Activated effector memory CD4-positive, alpha-beta T cell treated with anti-CD3 and anti-CD28 coated beads, Interleukin-2, amount 50 U/mL, for 16 hours (primary cell): ENCODE results near the gene ANKRD11.
"Not testable (repeated sequence)": the region's sequence is repeated elsewhere in the genome, so short reads cannot be mapped to it uniquely, and the experiment has no call there.

ENCODE experiments used
- DNase-seq: peaks from one replicate; pipeline ENCODE4 v3.0.0-alpha.2; 2020

The ANKRD11 gene

DNA sequence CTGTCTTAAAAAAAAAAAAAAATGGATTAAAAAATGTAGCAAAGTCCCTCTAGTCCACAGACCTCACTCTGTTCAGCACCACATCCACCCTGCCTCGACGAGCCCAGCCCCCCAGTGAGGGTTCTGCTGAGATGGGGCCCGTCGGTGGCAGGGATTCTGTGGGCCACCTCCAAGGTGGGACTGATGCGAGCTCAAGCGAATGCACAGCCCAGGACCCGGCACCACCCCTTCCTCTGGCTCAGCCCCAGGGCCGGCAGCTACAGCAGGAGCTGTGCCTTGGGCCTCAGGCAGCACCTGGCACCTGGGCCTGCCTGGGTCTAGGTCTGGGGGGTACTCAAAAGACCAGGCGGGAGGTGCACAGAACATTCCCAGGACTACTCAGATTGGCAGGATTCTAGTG, 213.3 kb downstream of the ANKRD11 start:
- no peak for DNase-seq

DNA sequence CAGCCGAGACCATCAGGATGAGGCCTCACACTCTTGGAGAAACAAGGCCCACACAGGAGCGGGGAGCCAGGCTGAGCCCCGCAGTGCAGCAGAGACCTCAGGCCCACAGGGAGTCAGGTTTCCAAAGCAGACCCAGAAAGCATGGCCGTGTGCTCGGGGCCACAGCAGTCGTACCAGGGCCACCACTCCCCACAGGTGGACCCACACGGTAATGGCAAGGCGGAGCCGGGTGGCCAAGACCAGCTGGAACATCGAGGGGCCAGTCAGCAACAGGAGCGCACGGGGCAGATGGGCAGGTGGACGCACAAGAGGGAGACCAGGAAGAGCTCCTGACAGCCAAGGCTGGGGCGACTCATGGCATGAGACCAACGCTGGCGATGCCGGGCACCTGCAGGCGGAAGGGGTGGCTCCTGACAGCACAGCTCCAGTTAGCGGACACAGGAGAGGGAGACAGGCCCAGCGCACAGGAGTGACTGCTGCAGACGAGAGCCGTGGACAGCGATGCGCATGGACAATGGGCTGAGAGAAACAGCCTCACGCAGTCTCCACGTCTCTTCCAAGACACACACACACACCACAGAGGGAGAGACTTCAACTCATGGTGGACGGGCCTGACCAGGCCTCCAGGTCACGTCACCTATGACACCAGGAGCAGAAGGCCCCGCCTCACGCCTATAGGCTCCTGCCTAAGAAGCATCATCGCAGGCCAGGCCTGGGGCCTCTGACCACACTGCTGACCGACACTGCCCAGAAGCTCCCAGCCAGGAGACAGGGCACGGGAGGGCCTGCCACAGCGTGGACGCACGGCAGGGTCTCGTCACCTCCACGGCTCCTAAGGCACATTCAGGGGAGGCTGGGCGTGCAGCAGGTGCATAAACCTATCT, 214.3 kb downstream of the ANKRD11 start:
- DNase-seq: no peak

DNA sequence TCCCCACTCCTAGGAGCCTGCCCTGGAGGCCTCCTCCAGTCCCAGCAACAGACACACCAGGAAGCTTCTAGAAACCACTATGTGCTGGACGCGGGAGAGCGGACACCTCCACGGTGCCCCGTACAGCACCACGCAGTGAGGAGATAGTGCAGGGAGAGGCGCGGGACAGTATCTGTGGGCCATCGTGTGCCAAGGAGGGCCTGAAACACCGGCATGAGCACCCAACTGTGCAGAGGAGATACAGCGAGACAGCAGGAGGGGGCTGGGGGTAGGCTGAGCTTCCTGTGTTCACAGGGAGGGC, 215.1 kb downstream of the ANKRD11 start:
- DNase-seq: no peak

DNA sequence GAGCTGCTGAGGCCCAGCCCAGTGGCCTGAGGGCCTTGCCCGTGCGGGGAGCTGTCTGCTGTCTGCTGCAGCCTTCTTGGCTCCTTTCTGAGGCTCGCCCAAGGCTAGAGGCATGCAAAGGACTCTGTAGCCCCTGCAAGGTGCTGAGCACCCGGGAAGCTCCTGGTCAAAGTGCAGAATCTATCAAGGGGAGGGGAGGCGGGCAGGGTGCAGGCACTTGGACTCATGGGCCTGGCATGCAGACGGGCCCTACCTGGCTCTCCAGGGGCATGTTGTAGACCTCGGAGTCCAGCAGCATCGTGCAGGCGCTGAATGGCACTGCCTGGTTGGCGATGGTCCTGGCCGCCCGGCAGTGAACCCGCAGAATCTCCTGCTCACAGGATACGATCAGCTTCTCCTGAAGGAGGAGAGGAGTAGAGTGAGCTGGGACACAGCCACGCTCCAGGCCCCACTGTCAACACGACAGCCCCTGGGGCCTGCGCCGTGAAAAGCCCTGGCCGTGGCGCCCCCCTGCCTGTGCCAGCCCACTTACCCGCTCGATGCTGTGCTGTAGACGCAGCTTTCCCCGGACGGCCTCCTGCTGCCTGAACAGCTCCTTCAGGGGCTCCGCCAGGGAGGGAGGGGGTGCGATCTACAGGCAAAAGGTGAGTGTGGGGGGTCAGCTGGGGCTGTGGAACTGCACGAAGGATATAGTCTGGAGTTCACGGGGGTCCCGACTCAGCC, 215.6 kb downstream of the ANKRD11 start:
- no peak for DNase-seq

DNA sequence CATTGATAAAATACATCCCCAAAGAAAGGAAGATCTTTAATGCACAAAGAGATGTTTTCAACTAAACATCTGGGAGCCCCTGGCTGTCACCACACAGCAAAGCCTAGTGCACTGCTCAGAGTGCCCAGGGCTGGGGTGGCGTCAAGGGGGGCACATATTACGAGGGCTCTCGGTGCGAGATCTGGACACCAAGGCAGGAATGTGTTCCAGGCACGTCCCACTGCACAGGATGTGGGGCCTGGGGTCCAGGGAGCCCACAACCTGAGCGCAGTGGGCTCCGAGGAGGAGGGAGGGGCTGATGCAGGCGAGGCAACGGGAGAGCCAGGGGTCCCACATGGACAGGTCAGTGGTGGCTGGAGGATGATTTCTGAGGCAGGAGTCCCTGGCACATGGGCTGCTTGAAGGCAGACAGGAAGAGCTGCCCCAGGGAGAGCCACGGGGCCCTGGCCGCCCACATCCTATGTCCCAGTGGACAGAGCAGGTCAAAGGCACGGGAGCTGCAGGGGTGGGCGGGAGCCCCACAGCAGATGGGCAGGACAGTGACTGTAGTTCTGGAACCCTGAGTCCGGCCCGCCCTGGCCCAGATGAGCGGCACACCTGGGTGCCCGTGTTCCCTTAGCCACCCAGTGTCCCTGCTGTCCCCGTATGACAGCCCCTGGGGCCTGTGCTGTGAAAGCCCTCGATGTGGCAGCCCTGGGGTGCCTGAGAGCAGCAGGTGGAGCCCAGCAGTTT, 216.5 kb downstream of the ANKRD11 start:
- DNase-seq: no peak

DNA sequence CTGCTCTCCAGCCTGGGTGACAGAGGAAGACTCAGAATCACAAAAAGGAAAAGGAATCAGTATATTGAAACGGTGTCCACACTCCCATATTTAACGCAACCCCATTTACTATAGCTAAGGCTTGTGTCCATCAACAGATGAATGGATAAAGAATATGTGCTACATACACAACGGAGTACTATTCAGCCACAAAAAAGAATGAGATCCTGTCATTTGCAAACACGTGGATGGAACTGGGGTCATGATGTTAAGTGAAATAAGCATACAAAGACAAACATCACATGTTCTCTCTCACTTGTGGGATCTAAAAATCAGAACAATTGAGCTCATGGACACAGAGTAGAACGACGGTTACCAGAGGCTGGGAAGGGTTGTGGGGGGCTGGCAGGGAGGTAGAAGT, 217.7 kb downstream of the ANKRD11 start:
- DNase-seq: no peak

DNA sequence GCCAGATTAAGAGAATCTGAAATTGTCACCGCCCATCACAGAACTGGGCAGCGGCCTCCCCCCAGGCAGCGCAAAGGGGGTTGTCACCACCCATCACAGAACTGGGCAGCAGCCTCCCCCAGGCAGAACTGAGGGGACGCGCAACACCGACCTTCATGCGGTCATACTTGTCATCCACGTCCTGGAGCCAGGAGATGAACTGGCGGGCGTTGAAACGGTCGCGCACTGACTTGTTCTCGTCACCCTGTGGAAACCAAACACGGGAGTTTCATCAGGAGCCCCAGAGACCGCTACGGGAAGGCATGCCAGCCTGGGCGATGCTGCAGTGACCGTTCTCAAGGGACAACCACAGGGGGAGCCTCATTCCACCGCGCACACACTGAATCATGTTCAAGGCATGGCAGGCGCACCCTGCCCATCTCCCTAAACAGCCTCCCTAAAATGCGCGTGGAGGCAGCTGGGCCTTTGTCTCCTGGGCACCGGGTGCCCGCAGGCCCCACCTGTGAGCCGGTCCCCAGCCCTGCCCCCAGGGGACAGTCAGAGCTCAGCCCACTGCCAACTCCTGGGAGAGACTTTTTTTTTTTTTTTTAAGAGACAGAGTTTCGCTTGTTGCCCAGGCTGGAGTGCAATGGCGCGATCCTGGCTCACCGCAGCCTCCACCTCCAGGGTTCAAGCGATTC, 219.6 kb downstream of the ANKRD11 start:
- DNase-seq: no peak

DNA sequence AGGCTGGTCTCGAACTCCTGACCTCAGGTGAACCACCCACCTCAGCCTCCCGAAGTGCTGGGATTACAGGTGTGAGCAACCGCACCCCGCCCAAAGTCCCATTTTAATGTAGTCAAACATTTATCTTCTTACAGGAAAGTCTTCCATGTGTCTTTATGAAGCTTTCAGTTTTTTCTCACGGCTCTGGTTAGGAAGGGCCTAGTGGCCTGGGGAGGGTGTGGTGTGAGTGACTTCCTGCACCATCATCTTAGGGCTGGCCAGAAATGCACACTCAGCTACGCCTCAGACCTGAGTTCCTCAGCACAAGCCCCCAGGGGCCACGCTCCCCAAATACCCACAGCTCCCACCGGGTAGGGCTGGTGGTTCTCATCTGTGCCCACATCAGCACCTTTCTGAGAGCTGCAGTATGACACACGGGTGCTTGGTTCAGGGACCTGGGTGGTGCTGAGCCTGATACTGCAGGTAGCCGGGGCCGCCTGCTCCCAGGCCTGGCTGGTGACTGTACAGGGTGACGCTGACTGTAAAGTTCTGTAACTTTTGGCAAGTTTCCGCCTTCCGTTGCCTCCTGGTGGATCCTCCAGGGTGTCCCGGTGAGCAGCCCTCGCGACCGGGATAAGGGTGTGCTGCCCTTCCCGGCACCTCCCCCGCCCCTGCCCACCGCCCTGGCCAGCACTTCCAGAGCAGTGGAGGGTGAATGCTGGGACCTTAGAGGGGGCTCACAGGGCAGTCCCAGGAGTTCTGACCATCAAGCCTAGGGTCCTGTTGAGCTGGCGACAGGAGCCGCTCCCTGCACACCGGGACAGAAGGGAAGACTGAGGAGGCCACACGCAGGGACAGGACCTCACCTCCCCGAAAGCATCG, 220.3 kb downstream of the ANKRD11 start:
- no peak for DNase-seq

DNA sequence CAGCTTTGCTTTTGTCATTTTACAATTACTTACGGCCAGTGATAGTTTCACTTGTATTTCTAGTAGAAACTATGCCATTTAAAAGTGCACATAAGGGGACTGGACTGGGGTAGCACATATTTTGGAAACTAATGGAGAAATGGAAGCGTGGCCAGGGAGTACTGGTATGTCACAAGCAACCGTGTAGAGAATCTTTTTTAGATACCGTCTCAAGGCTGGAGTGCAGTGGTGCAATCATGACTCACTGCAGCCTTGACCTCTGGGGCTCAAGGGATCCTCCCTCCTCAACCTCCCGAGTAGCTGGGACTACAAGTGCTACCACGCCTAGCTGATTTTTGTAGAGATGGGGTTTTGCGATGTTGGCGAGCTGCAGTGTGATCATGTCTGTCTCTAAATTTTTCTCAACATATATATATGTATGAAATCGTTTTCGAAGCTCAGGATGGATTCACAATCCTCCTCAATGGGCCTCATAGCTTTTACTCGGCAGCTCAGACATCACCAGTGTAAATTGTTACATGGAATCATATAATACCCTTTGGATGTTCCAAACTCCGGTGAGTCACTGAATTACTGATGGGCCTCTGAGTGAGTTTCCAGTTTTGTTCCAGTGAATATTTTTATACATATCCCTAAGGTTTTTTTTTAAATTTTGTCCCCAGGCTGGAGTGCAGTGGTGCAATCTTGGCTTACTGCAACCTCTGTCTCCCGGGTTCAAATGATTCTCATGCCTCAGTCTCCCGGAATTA, 221.2 kb downstream of the ANKRD11 start:
- no peak for DNase-seq

DNA sequence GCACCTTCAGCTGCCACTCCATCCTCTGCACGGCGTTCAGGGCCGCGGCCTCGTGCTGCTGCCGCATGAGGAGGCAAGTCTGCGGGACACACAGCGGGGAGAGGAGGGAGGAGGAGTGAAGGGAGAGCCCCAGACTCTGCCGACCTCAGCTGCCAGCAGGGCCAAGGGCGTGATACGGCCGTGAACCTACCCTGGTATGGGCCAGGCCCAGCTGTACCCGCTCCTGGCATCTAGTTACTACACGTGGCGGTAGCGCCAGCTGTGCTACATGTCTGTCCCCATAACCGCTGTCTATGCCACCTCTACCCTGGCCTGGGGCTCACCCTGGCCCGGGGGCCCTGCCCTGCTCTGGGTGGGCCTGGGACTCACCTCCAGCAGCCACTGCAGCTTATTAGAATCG, 221.8 kb downstream of the ANKRD11 start:
- no peak for DNase-seq

DNA sequence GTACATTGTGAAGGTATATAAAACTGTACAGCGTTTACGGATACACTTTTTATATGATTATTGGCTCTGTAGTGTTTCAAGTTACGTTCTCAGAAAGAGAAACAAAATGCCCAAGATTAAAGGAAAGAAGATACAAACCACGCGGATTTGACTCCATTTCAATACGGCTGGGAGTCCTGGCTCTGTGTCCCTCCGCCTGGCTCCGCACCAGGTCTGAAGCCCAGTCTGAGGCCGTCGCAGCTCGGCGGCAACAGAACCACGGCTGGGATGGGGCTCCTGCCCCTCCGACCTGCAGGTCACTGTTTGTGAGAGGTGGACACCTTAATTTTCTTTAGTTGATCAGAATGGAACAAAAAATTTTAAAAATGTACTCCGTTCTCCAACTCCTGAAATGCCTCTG, 222.6 kb downstream of the ANKRD11 start:
- DNase-seq: not testable (repeated sequence)

DNA sequence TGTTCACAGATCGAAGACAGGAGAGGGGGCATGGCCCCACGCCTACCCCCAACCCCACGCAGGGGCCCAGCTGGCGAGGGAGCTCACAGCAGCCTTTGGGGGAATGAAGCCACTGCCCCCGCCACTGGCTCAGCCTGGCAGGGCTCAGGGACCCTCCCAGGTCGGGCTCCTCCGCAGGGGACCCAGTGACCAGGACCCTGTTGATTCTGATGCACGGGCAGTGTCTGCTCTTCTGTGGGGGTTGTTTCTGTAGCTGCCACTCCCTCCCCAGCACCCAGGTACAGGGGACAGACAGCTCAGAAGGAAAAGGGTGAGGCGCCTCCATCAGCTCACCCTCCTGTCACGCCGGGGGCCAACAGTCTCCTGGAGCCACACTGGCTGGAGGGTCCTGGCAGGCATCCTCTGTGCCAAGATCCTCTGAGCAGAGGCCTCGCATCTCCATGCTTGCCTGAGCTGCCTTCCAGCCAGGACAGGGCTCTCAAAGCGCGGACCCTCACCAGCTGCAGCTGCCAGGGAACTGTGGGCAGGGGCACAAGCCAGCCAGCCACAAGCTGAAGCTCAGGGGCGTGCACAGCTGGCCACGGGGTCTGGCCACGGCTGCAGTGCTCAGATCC, 223.7 kb downstream of the ANKRD11 start:
- DNase-seq: no peak

DNA sequence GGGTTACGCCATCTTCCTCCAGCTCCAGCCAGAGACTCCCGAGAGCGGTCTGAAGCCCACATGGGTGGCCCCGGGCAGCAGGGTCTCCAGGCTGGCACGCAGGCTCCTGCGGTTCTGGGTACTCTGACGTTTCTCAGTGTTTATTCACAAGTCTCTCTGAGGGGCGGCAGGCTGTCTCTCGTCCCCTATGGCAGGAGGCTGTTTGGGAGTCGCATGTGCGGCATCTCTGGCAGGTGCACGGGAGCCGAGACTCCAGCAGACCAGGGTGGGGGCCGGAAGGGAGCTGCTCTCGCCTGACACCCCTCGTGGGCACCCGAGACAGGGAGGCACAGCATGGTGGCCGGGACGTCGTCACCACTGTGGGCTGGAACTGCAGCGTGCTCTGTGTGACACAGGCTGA, 224.7 kb downstream of the ANKRD11 start:
- DNase-seq: no peak

DNA sequence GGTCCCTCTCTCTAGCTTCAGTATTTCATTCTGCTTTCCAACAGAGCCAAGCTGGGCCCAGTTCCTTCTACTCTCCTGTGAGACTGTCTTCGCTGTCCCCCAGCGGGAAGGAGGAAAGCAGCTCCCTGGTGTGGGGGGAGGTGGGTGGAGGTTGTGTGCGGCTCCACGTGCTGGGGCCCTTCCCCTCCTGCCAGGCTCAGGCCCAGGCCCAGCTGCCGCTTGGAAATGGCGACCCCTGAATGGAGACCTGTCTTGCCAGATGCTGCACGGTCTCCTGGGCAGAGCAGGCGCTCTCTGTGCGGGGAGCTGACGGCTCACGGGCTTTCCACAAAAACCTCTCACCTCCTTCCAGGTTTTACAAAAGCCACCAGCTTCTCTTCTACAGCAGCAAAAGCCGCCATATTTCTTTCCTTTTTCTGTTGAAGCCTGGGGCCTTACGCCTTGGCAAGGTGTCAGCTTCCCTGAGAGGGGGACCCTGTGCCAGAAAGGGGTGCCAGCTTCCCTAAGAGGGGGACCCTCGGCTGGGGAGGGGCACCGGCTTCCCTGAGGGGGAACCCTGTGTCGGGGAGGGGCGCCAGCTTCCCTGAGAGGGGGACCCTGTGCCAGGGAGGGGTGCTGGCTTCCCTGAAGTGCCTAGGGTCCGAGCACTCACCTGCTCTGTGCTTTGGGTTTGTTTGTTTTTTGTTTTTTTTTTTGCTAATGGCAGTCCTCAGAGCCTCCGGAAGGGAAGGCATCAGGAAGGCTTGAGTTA, 225.4 kb downstream of the ANKRD11 start:
- DNase-seq: no peak

DNA sequence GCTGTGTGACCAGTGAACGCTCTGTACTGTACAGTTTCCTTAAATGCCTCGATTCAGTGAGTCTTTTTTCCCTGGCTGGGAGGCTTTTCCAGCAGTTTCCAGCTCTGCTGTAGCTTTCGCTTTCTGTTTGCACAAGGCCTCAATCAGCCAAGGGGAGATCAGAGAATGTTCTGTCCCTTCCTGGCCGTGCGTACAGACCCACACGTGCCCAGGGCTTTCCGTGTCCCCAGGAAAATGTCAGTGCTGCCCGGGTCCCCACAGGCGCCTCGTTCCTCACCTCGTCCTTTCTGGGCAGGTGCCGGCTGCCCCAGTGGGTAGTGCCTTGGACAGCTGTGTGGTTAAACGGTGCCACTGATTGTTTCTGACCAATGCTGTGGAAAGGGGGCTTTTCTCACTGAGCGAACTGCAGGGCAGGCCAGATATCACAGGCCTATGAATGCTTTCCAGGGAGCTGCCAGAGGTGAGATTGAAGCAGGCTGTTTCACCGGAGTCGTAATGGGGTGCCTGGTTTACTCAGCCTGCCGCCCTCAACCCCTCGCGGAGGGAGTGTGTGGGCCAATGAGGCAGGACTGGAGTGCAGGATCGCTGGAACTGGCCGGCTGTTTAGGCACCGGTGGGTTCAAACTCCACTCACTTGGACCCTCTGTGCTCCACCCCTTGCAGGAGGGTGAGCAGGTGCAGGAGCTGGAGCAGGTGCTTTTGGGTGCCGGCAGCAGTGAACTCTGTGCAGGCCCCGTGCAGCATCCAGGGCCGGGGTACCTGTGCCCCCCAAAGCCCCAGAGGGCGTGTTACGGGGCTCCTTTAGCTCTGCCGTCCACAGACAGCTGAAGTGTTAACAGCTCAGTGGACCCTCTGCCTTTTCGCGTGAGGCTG, 228.4 kb downstream of the ANKRD11 start:
- no peak for DNase-seq

DNA sequence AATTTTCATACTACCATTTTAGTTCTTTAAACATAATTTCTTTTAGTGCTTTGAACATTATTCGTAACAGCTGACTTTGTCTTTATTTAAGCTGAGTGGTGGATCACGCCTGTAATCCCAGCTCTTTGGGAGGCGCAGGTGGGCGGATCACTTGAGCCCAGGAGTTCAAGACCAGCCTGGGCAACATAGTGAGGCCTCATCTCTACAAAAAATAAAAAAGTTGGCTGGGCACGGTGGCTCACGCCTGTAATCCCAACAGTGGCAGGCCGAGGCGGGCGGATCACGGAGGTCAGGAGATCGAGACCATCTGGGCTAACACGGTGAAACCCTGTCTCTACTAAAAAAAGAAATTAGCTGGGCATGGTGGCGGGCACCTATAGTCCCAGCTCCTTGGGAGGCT, 230.5 kb downstream of the ANKRD11 start:
- DNase-seq: not testable (repeated sequence)

DNA sequence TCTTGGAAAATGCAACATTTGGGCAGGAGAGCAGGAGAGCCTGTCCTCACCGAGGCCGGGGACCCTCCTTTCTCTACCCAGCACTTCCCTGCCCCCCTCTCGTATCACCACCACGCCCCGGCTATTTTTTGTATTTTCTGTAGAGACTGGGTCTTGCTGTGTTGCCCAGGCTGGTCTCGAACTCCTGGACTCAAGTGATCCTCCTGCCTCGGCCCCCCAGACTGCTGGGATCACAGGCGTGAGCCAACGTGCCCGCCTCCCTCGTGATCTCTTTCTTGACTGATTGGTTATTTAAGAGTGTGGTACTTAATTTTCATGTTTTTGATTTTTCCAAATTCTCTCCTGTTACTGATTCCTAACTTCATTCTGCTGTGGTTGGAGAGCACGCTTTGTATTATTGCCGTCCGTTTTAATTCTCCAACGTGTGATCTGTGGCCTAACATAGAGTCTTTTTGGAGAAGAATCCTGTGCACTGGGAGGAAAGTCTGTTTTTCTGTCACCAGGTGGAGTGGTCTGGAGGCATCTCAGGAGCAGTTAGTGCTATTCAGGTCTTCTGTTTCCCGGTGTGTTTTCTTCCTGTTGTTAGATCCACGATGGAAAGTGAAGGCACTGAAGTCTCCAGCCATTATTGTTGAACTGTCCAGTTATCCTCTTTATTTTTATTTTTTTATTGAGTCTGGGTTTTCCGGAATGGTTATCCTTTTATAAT, 232.4 kb downstream of the ANKRD11 start:
- DNase-seq: no peak

DNA sequence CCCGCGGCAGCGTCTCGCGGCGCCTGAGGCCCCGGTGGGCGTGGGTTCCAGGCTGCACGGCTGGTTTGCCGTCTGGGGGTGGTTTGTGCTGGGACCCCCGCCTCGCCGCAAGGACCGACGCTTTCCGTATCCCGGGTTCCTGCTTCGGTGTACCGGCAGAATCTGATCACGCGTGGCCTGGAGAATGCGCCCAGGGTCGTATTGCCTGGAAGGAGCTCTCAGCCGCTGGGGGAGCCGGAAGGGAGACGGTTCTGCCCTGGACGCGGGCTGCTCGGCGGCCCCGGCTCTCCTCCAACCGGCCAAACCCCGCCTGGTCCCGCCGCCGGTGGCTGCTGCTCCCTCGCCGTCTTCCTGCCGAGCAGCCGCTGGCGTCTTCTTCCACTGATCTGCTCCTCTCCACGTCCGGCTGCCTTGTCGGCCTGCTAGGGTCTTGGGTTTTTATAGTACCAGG, 233.1 kb downstream of the ANKRD11 start:
- DNase-seq: no peak
